GM18511 (cell line): ENCODE results near the gene BFSP2.

ENCODE experiments used
- ATAC-seq: cut with Tn5 transposase; IDR thresholded peaks from one replicate; pipeline ENCODE4 v1.9.1; 2021; ENCODE audit warnings: mild to moderate bottlenecking, moderate library complexity; ENCODE audit not compliant: unreplicated experiment

BFSP2 gene, protein sequence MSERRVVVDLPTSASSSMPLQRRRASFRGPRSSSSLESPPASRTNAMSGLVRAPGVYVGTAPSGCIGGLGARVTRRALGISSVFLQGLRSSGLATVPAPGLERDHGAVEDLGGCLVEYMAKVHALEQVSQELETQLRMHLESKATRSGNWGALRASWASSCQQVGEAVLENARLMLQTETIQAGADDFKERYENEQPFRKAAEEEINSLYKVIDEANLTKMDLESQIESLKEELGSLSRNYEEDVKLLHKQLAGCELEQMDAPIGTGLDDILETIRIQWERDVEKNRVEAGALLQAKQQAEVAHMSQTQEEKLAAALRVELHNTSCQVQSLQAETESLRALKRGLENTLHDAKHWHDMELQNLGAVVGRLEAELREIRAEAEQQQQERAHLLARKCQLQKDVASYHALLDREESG

DNA sequence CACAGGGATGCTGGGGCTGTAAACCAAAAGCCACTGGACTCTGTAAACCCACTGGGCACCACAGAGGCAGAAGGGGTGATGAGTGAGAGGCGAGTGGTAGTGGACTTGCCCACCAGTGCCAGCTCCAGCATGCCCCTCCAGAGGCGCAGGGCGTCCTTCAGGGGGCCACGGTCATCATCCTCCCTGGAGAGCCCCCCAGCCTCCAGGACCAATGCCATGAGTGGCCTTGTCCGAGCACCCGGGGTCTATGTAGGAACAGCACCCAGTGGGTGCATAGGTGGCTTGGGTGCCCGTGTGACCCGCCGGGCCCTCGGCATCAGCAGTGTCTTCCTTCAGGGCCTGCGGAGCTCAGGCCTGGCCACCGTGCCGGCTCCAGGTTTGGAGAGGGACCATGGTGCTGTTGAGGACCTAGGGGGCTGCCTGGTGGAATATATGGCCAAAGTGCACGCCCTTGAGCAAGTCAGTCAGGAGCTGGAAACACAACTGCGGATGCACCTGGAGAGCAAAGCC lies at the start of gene BFSP2:
Gene BFSP2, plus strand, starts transcription at position 51 of the 510 bp plus-strand sequence. Its CDS starts 28 bp downstream, at position 79.
- no peak for ATAC-seq

DNA sequence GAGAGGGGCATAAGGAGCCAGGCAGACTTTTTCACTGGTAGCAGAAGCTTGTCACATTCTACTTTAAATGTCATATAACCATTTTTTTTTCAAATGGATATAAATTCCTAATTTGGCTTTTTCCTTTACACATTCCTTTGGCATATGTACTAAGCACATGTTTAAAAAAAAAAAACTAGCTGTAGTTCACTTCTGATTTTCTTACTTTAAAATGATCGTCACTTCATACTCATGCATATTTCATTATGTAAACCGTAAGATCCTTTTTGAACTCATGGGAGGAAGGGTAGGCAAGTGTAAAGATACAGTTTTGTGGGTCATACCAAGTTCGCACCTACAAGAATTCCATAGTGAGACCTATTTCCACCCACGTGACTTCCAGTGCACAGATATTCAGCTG lies 45.1 kb upstream of the BFSP2 start:
- ATAC-seq: no peak

- no peak for ATAC-seq
Observed at GRCh38 chr3:133360476-133360875, 39.4 kb upstream of the BFSP2 start.

- ATAC-seq: no peak
Observed at GRCh38 chr3:133361011-133361410, 38.8 kb upstream of the BFSP2 start.

- ATAC-seq: no peak
Observed at GRCh38 chr3:133361435-133361834, 38.4 kb upstream of the BFSP2 start.

DNA sequence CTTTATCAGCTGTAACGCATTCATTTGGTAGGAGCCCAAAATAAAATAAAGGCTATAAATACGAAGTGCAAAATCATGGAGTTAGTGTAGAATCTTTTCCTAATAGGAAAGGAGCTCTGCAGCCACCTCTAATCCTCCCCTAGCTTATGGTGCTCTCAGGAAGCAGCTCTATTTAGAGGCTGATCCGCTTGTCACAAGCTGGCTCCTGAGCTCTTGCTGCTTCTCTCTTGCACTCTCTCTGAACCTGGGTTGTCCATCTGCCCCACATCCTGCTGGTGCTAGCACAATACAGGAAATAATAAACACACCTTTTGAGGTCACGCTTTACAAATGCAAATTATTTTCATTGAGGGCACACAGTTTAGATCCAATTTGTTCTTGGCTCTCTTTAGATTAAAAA lies 37.3 kb upstream of the BFSP2 start:
- ATAC-seq: no peak

- no peak for ATAC-seq
Observed at GRCh38 chr3:133364704-133365103, 35.2 kb upstream of the BFSP2 start.

DNA sequence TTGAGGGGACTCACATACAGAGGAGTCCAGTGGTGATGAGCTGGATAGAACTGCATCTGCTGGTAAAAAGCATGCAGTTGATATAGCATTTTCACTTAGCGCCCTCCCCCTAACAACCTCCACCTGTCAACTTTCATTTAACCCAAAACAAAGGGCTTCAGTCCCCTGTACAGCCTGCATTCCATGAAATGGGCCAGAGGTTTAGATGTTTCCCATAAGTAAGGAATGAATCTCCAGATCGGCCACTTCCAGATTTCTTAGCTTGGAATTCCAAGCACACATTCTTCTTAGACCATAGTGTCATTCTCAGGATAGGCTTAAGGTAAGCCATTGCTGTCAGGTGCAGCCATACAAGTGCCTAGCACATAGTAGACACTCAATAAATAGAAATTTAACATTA lies 32.9 kb upstream of the BFSP2 start:
- no peak for ATAC-seq

GRCh38 chr3:133367403-133367802 lies 32.5 kb upstream of the BFSP2 start:
- no peak for ATAC-seq

DNA sequence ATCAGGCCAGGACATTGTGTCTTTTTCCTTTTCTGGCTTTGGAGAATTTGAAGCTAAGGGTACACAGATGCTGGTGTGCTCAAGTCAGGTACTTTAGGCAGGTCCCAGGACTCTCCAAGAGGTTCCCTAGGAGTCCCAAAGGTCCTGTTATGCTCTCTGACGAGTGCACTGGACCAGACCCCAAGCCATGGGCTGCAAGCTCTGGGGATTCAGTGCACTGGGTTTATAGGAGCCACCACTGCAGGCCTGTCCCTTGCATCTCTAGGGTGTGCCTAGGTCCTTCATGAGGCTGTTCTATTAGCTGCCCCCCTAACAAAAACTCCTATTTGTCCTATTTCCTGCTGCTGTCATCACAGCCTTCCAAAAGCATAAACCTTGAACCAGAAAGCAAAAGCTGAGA lies 31.9 kb upstream of the BFSP2 start:
- ATAC-seq: no peak

- no peak for ATAC-seq
Observed at GRCh38 chr3:133368371-133369067, 31.3 kb upstream of the BFSP2 start.

- no peak for ATAC-seq
Observed at GRCh38 chr3:133369068-133369440, 30.8 kb upstream of the BFSP2 start.

DNA sequence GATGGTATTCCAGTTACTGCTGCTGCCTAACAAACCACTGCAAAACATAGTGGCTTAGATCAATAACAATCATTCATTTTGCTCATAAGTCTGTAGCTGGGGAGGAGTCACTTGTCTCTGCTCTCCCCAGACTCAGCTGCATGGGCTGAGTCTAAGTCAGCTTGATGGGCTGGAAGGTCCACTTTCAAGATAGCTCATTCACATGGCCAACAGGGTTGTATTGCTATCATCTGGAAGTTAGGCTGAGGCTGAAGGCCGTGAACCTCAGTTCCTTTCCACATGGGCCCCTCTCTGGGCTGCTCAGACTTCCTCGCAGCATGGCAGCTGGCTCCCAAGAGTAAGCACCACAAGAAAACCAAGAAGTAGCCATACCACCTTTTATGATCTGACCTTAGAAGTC lies 28.7 kb upstream of the BFSP2 start:
- ATAC-seq: no peak

DNA sequence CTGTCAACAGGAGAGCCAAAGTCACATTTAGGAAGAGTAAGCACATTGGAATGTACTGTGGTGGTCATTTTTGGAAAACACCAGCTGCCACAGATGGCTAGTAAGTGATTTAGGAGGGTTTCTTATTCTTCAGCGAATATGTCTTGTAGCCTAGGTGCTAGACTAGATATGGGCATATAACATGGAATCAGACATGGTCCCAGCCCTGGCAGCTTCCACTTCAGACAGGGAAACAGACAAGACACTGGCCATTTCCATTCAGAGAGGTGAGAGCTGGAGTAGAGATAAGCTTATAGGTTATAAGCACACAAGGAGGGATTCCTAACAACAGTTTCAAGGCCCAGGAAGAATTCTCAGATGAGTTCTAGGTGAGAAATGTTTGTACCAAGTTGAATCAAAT lies 28.2 kb upstream of the BFSP2 start:
- ATAC-seq: no peak

- no peak for ATAC-seq
Observed at GRCh38 chr3:133374708-133375402, 25.0 kb upstream of the BFSP2 start.

- ATAC-seq: no peak
Observed at GRCh38 chr3:133375403-133375745, 24.5 kb upstream of the BFSP2 start.

DNA sequence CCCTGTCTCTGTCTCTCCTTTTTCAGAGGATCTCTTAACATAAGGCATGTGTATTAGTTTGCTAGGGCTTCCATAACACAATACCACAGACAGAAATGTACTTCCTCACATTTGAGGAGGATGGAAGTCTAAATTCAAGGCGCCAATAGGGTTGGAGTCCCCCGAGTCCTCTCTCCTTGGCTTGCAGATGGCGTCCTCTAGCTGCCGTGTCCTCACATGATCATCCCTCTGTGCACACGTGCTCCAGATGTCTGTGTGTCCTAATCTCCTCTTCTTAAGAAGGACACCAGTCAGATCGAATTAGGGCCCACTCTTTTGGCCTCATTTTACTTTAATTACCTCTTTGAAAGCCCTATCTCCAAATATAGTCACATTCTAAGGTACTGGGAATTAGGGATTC lies 23.0 kb upstream of the BFSP2 start:
- no peak for ATAC-seq

DNA sequence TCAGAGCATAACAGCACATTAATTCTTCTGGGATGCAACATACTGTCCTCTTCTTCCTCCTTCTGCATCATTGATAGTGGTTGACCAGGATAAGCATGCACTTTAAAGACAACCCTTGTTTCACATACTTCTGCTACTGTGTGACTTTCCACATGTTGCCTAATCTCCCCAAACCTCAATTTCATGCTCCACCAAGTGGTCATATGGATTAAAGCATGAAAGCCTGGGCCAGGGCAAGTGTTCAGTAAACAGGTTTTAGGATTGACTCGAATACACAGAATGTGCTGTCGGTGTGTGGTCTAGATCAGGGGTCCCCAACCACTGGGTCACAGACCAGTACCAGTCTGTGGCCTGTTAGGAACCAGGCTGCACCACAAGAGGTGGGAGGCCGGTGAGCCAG lies 22.5 kb upstream of the BFSP2 start:
- ATAC-seq: no peak

DNA sequence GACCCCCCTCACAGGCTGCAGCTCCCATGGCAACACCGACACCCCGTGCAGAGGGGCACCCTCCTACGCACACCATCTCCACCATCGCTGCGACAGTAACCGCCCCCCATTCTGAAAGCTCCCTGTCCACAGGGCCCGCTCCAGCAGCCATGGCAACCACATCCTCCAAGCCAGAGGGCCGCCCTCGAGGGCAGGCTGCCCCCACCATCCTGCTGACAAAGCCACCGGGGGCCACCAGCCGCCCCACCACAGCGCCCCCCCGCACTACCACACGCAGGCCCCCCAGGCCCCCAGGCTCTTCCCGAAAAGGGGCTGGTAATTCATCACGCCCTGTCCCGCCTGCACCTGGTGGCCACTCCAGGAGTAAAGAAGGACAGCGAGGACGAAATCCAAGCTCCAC lies 19.9 kb upstream of the BFSP2 start:
- no peak for ATAC-seq

DNA sequence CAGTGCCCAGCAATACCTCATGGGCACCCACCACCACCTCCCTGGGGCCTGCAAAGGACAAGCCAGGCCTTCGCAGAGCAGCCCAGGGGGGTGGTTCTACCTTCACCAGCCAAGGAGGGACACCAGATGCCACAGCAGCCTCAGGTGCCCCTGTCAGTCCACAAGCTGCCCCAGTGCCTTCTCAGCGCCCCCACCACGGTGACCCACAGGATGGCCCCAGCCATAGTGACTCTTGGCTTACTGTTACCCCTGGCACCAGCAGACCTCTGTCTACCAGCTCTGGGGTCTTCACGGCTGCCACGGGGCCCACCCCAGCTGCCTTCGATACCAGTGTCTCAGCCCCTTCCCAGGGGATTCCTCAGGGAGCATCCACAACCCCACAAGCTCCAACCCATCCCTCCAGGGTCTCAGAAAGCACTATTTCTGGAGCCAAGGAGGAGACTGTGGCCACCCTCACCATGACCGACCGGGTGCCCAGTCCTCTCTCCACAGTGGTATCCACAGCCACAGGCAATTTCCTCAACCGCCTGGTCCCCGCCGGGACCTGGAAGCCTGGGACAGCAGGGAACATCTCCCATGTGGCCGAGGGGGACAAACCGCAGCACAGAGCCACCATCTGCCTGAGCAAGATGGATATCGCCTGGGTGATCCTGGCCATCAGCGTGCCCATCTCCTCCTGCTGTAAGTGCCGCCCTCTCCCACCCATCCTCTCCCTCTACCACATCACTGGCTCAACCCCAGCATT lies 19.2 kb upstream of the BFSP2 start:
- ATAC-seq: no peak
